Upper lobe of right lung (tissue), 1 donor: Measurements from ENCODE around the gene ATP6V0B. TPM values are rescaled to one million over a fixed set of nuclear protein-coding genes. Genes with fewer than 3 reads are reported as not detected.
A peak's percentile ranks its signal among the peaks of the same experiment; 100 is the strongest.

ENCODE experiments used
- ATAC-seq: fragments of 200-7000 bp; cut with Tn5 transposase; one replicate; pipeline ENCODE4 v1.9.1; 2020; ENCODE audit warnings: mild to moderate bottlenecking, moderate library complexity
- DNase-seq: peaks from one replicate; pipeline ENCODE4 v3.0.0-alpha.2; 2020
- H3K27ac ChIP-seq: fragments of 200-600 bp; one replicate; pipeline ENCODE4 v1.8.0; 2022
- H3K27me3 ChIP-seq: fragments of 200-600 bp; one replicate; pipeline ENCODE4 v1.8.0; 2022; ENCODE audit warnings: mild to moderate bottlenecking
- H3K36me3 ChIP-seq: fragments of 200-600 bp; one replicate; pipeline ENCODE4 v1.8.0; 2022
- H3K4me1 ChIP-seq: fragments of 200-600 bp; one replicate; pipeline ENCODE4 v1.8.0; 2022
- H3K4me3 ChIP-seq: fragments of 200-600 bp; one replicate; pipeline ENCODE4 v1.8.0; 2022; ENCODE audit warnings: mild to moderate bottlenecking
- H3K9me3 ChIP-seq: fragments of 200-600 bp; one replicate; pipeline ENCODE4 v1.8.0; 2022
- intact Hi-C: fragments of 100-400 bp; cut with DNase I; formaldehyde crosslinking; loops from one replicate; pipeline ENCODE4 v1.11.0; 2022
- total RNA-seq: library from RNA; stranded (reverse); fragmentation: NEBNext Ultra II Directional; extraction: Animal tissue kit (Norgen Biotek cat#: 25700); gene quantifications from one replicate; pipeline ENCODE4 v1.2.1, GENCODE V29; 2021
- TF ChIP-seq, protein P1 (sequence below): fragments of 200-600 bp; IDR thresholded peaks from one replicate; pipeline ENCODE4 v1.8.0; 2022; ENCODE audit warnings: antibody characterized with exemption
- donor health status: DM: no; HTN: yes; CAD: no; lungs with severe emphysema.

Gene ATP6V0B
- total RNA-seq, 1 donor from 2014 or later = 191 TPM

DNA sequence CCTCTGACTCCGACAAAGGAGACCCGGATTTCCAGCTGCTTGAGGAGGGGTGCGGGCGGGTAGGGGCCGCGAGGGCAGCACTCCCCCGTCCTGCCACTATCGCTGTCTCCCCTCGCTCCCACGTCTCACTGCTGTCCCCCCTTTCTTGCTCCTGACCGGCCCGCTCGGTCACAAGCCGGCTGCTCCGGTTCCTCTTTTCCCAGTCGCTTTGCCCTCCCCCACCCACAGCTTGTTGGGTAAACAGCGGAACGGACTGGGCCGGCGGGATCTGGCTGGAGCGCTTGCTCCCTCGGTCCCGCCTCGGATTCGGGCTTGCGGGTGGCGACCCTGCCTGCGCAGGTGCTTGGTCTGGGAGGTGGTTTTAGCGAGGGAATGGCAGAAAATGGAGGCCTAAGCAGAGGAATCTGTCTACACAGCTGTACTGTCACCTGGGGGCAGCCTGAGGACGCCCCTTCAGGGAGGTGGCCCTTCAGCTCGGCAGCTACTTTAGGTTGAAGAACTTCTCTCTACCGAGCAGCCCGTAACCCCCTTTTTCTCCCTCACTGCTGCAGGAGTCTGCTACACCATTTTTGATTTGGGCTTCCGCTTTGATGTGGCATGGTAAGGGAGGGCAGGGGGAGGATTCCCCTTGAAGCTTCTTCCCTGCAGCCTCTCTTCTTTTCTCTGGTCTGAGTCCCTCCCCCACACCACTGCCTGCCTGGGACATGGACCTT, 645 bp downstream of the ATP6V0B start:
- ATAC-seq (peak; percentile 68), DNase-seq (peak; percentile 91)
- intact Hi-C loops = no loop called here

DNA sequence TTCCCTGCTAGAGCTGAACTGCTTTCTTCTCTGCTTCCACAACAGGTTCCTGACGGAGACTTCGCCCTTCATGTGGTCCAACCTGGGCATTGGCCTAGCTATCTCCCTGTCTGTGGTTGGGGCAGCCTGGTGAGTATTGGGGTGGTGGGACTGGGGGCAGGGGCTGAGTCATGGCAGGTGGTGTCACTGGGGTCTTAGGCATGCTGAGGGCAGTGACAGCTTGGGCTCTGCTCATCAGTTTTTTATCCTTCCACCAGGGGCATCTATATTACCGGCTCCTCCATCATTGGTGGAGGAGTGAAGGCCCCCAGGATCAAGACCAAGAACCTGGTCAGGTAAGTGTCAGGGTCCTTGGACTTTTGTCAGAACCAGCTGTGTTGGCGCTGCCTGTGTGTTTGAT, 1.3 kb downstream of the ATP6V0B start:
- no peaks in the 10 kb centered on the region for H3K27me3 ChIP-seq
- TF ChIP-seq, protein P1, sequence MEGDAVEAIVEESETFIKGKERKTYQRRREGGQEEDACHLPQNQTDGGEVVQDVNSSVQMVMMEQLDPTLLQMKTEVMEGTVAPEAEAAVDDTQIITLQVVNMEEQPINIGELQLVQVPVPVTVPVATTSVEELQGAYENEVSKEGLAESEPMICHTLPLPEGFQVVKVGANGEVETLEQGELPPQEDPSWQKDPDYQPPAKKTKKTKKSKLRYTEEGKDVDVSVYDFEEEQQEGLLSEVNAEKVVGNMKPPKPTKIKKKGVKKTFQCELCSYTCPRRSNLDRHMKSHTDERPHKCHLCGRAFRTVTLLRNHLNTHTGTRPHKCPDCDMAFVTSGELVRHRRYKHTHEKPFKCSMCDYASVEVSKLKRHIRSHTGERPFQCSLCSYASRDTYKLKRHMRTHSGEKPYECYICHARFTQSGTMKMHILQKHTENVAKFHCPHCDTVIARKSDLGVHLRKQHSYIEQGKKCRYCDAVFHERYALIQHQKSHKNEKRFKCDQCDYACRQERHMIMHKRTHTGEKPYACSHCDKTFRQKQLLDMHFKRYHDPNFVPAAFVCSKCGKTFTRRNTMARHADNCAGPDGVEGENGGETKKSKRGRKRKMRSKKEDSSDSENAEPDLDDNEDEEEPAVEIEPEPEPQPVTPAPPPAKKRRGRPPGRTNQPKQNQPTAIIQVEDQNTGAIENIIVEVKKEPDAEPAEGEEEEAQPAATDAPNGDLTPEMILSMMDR = no peak
- peaks cover 36% of the 10 kb centered on the region for H3K36me3 ChIP-seq
- DNase-seq (no peak), ATAC-seq (no peak)
- peaks cover 32% of the 10 kb centered on the region for H3K4me1 ChIP-seq
- no peak overlapping the region for H3K27ac ChIP-seq
- H3K4me3 ChIP-seq = peak overlapping the region; percentile 94
- intact Hi-C loops = no loop called here
- H3K9me3 ChIP-seq = no peaks in the 10 kb centered on the region

More for the DNA sequence above, 645 bp downstream of the ATP6V0B start:
- Histone ChIP-seq H3K36me3 (peaks cover 36% of the 10 kb centered on the region), H3K9me3 (no peaks in the 10 kb centered on the region), H3K4me3 (peak overlapping the region; percentile 94), H3K4me1 (peaks cover 38% of the 10 kb centered on the region), H3K27me3 (no peaks in the 10 kb centered on the region), H3K27ac (peak overlapping the region; percentile 95)
- TF ChIP-seq, protein P1 = no peak

DNA sequence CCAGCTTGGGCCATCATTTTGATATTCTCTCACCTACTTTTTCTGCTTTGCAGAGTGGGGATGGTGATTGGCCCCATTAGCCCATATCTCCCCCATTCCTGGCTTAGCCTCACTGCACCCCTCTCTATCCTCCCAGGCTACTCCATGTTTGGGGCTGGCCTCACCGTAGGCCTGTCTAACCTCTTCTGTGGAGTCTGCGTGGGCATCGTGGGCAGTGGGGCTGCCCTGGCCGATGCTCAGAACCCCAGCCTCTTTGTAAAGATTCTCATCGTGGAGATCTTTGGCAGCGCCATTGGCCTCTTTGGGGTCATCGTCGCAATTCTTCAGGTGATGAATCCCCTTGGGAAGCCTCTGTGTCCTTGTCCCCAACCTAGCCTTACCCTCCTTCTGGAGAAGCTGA, 2.1 kb downstream of the ATP6V0B start:
- TF ChIP-seq, protein P1 = no peak
- ATAC-seq (no peak), DNase-seq (no peak)
- Histone ChIP-seq H3K27me3 (no peaks in the 10 kb centered on the region), H3K4me3 (no peak overlapping the region), H3K36me3 (peaks cover 34% of the 10 kb centered on the region), H3K27ac (no peak overlapping the region), H3K4me1 (peaks cover 31% of the 10 kb centered on the region), H3K9me3 (no peaks in the 10 kb centered on the region)
- intact Hi-C loops = no loop called here

- no peak overlapping the region for H3K4me3 ChIP-seq
- peaks cover 26% of the 10 kb centered on the region for H3K36me3 ChIP-seq
- no peaks in the 10 kb centered on the region for H3K27me3 ChIP-seq
- H3K27ac ChIP-seq = no peak overlapping the region
- TF ChIP-seq, protein P1 = no peak
- no peaks in the 10 kb centered on the region for H3K9me3 ChIP-seq
- H3K4me1 ChIP-seq = peaks cover 31% of the 10 kb centered on the region
- DNase-seq (no peak), ATAC-seq (no peak)
- intact Hi-C loops = no loop called here
Measured at GRCh38 chr1:43977376-43978263, 2.9 kb downstream of the ATP6V0B start.

DNA sequence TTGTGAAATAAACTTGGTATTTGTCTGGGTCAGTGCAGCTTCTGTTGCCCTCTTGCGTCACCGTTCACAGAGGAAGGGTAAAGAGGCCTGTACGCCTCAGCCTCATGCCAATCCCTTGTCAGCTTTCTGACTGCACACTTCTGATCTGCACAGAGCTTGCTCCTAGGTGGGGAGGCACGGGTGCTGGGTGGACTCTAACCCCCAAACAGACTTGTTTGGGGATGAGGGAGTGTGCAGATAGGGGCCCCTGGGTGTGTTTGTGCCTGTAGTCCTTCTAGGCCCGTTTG, 3.4 kb downstream of the ATP6V0B start:
- peaks cover 23% of the 10 kb centered on the region for H3K36me3 ChIP-seq
- ATAC-seq (no peak), DNase-seq (no peak)
- TF ChIP-seq, protein P1 = no peak
- H3K27ac ChIP-seq = no peak overlapping the region
- intact Hi-C loops = no loop called here
- peaks cover 31% of the 10 kb centered on the region for H3K4me1 ChIP-seq
- H3K27me3 ChIP-seq = no peaks in the 10 kb centered on the region
- no peaks in the 10 kb centered on the region for H3K9me3 ChIP-seq
- H3K4me3 ChIP-seq = peak overlapping the region; percentile 51
